Posterior vena cava (tissue), 2 donors: ENCODE measurements around the gene ZNF552. TPM values are rescaled to one million over a fixed set of nuclear protein-coding genes. Genes with fewer than 3 reads are reported as not detected.
"Not testable (repeated sequence)": the region's sequence is repeated elsewhere in the genome, so short reads cannot be mapped to it uniquely, and the experiment has no call there.

ENCODE experiments used
- DNase-seq: peaks from one replicate; pipeline ENCODE4 v3.0.0-alpha.2; 2020; ENCODE audit warnings: low spot score
- intact Hi-C, 2 donors: fragments of 100-400 bp; cut with DNase I; formaldehyde crosslinking; loops; one replicate each; pipeline versions ENCODE4 v1.14.1 to v1.14.2; 2022 to 2023
- total RNA-seq, 2 donors: library from RNA; stranded (reverse); fragmentation: NEBNext Ultra II Directional; extraction: Animal tissue kit (Norgen Biotek cat#: 25700); gene quantifications; one replicate each; pipeline ENCODE4 v1.2.1, GENCODE V29; 2021
- donor health status: DM: yes; HTN: yes; CAD: no.
- donor health status: DM: yes; HTN: yes; CAD: no.

ZNF552 gene
- total RNA-seq, 2 donors from 2014 or later: 6.0 to 7.9 TPM

DNA sequence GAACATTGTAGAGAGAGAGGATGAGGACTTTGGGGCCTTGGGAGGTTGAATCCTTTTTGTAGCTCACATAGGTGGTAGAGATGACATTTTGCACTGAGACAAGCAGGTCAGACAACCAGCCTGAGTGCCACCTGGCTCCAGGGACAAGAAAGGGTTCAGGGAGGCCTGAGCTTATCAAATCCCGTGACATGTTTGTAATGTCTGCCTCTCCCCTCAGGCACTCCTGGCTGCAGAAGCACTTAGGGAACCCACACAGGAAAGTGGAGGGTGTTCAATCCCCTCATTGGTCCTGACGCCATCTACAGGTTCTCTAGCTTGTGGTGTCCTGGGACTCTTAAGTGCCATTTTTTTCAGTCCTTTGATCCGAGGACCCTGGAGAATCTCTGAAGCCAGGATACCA is 6.4 kb upstream of the ZNF552 start:
- DNase-seq, intact Hi-C loops: not testable (repeated sequence)

DNA sequence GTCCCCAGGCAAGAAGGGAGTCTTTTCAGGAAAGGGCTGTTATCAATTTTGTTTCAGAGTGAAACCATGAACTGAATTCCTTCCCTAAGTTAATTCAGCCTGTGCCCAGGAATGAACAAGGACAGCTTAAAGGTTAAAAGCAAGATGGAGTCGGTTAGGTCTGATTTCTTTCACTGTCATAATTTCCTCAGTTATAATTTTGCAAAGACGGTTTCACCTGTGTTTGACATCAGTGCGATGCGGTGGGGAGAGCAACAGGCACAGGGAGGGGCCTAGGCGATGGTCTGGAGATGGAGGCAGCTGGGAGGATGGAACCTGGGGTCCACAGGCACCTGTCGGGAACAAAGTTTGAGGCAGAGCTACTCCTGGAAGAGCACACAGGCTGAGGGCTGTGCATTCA is 5.9 kb upstream of the ZNF552 start:
- no peak for DNase-seq
- intact Hi-C loops: no loop called here

DNA sequence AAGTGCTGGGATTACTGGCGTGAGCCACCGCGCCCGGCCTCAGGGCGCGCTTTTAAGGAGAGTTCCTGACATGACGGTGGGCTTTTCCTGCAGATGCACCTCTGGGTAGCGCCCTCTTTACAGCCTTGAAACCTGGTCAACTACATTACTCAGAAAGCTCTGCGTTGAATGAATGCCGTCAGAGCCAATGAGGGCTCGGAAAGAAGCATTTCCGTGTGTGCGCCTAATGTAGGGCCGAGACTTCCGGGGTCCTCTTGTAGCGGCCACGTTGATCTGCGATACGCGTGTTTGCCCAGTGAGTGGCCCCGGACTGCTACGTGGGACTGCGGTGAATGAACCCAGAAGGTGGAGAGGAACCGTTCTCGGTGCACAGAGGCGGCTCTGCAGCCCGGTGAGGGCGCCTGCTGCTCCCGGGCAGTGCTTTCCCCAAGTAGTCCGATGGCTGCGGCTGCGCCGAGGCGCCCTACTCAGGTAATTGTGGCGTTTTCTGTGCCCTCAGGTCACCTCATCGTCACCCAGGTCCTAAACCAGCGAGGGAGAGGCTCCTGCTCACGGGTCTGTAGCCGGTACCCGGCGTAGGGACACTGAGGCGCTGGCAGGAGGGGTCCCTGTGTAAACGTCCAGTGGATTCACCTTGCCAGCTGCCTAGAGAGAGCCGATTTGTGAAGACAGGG is 4.9 kb upstream of the ZNF552 start:
- intact Hi-C loops: no loop called here
- peak; percentile 93 for DNase-seq

GRCh38 chr19:57818378-57818777 is 3.7 kb upstream of the ZNF552 start:
- no peak for DNase-seq
- intact Hi-C loops: no loop called here

DNA sequence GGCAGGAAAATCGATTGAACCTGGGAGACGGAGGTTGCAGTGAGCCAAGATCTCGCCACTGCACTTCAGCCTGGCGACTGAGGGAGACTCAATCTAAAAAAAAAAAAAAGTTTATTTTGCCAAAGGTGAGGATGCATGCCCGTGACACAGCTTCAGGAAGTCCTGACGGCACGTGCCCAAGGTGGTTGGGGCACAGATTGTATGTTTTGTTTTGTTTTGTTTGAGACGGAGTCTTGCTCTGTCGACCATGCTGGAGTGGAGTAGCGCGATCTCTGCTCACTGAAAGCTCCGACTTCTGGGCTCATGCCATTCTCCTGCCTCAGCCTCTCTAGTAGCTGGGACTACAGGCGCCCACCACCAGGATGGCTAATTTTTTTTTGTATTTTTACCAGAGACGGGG is 3.3 kb upstream of the ZNF552 start:
- intact Hi-C loops: no loop called here
- no peak for DNase-seq

GRCh38 chr19:57816652-57817051 is 1.9 kb upstream of the ZNF552 start:
- no peak for DNase-seq
- intact Hi-C loops: no loop called here

GRCh38 chr19:57815247-57816075 is 748 bp upstream of the ZNF552 start:
- DNase-seq: no peak
- intact Hi-C loops: no loop called here

DNA sequence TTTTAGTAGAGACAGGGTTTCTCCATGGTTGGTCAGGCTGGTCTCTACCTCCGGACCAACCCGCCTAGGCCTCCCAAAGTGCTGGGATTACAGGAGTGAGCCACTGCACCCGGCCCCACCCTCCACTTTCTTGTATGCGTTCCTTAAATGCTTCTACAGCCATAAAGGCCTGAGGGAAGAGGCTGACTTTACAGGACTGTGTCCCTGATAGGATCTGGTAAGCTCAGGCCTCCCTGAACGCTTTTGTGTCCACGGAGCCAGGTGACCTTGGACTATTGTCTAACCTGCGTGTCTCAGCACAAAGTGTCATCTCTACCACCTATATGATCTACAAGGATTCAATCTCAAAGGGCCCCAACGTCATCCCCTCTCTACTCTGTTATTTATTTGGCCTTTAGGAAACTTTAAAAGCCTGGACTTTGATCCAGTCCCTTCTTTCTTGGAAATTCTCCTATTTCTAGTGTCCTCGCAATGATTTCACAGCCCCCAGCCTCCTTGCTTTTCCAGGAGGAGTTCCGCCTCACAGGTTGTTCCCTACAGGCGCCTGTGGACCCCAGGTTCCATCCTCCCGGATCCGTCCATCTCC is 701 bp downstream of the ZNF552 start:
- intact Hi-C loops: no loop called here
- no peak for DNase-seq

DNA sequence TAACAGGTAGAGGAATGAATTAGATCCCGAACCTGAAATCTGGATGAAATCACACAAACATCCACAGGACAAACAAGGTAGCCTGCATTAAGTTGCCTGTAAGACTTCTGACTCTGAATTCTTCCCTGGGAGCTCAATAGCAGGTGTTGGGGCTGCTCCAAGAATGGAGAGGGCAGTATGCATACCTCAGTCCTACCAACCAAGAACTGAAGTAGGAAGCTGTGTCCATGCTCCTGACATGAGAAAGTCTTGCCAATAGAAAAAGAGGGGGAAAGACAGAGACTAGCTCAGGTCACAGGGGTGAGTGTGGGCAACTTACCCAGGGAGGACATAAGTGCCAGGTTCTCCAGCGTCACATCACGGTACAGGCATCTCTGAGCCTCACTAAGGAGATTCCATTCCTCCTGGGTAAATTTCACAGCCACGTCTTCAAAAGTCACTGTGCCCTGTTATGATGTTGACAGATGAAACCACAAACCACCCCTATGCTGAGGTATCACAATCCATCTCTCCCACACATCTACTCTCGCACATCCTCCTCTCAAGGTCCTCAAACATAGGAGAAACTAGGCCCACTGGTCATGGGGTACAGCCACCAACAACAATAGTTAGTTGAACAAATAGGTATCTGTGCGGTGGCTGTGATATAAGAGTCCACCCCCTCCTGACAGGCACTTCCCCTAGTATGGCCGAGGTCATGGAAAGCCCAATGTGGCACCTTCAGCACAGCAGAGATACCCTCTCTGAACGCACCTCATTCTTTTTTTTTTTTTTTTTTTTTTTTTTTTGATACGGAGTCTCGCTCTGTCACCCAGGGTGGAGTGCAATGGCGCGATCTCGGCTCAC is 1.5 kb downstream of the ZNF552 start:
- intact Hi-C loops, DNase-seq: not testable (repeated sequence)

- no peak for DNase-seq
- intact Hi-C loops: no loop called here
Observed at GRCh38 chr19:57812226-57812625, 2.5 kb downstream of the ZNF552 start.

DNA sequence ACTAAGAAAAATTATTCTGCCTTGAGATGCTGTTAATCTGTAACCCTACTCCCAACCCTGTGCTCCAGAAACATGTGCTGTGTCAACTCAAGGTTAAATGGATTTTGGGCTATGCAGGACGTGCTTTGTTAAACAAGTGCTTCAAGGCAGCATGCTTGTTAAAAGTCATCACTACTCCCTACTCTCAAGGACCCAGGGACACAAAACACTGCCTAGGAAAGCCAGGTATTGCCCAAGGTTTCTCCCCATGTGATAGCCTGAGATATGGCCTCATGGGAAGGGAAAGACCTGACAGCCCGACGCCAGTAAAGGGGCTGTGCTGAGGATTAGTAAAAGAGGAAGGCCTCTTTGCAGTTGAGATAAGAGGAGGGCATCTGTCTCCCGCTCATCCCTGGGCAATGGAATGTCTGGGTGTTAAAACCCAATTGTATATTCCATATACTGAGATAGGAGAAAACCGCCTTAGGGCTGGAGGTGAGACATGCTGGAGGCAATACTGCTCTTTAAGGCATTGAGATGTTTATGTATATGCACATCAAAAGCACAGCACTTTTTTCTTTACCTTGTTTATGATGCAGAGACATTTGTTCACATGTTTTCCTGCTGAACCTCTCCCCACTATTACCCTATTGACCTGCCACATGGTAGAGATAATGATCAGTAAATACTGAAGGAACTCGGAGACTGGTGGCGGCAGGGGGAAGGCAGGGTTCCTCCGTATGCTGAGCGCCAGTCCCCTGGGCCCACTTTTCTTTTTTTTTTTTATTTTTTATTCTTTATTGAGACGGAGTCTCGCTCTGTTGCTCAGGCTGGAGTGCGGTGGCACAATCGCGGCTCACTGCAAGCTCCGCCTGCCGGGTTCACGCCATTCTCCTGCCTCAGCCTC is 4.1 kb downstream of the ZNF552 start:
- intact Hi-C loops, DNase-seq: not testable (repeated sequence)

- intact Hi-C loops: no loop called here
- no peak for DNase-seq
Observed at GRCh38 chr19:57807541-57807940, 7.2 kb downstream of the ZNF552 start.

GRCh38 chr19:57803594-57804325 is 11.0 kb downstream of the ZNF552 start:
- no peak for DNase-seq
- intact Hi-C loops: no loop called here

DNA sequence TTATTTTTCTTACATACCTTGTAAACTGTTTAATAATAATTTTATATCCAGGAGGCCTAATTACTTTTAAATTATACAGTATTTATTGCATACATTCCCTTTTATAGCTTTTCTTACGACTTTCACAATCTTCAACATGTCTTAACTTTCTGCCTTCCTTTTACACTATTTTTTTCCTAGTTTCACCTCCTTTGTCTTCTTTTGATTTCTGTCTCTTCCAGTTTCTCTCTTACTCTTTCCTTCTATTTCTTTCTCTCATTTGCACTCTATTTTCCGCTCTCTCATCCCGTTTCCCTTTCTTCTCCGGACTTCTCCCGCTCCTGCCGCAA is 11.5 kb downstream of the ZNF552 start:
- intact Hi-C loops: no loop called here
- no peak for DNase-seq

DNA sequence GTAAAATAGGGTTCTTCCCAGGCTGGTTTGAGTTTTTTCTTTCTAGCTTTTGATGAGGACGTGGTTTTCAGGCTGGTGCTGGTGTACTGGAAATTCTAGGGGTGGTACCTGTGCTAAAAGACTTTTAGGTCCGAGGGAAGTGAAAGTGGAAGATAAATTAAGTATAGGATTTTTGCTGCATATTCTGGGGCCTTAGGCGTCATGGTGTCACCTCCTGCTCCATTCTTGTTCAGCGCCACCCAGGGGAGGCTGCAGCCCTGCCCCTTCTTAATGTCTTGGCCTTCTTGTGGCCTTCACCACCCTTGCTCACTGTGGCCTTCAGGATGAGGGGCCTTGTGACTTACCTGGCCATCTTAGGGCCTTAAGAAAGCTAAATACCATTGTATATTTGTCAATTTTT is 12.4 kb downstream of the ZNF552 start:
- intact Hi-C loops: no loop called here
- no peak for DNase-seq

GRCh38 chr19:57800696-57801095 is 14.0 kb downstream of the ZNF552 start:
- intact Hi-C loops: no loop called here
- no peak for DNase-seq

GRCh38 chr19:57796580-57796979 is 18.1 kb downstream of the ZNF552 start:
- intact Hi-C loops, DNase-seq: not testable (repeated sequence)

- intact Hi-C loops: no loop called here
- no peak for DNase-seq
Observed at GRCh38 chr19:57789288-57789687, 25.4 kb downstream of the ZNF552 start.
